ENCODE data around the gene ZNF670. TPM values are rescaled to one million over a fixed set of nuclear protein-coding genes. Genes with fewer than 3 reads are reported as not detected.

ZNF670 gene
- total RNA-seq, 1 experiment from 2014 or later, result 13.9 TPM

- no peaks in the 10 kb centered on the region for H4K20me1 ChIP-seq (ENCODE audit: control insufficient read depth, insufficient read depth, insufficient read length)
- Mint-ChIP-seq H3K36me3 (ENCODE audit: insufficient read depth in 1 of 3, low read depth in 3 of 3) (peaks cover 44 to 51% (median 48%) of the 10 kb centered on the region in 3 experiments), H3K27ac (no peak overlapping the region), H3K4me1 (peaks cover 21% of the 10 kb centered on the region in 2 experiments), H3K4me3 (peak overlapping the region; percentile 85 to 96), H3K9me3 (peaks cover 47 to 52% of the 10 kb centered on the region in 2 experiments), H3K27me3 (ENCODE audit: low read depth) (peaks cover 2% of the 10 kb centered on the region; the same call in 1 of the 2 replicates)
- no peak overlapping the region for H3K27ac ChIP-seq (ENCODE audit: insufficient read length, low read depth, low read length)
- no peak overlapping the region for H3K14ac ChIP-seq (ENCODE audit: insufficient read depth, low read length)
- DNase-seq, result no peak
- no peak for TF ChIP-seq CTCF (conservative IDR thresholded peaks at IDR 0.05)
- H3K4ac ChIP-seq (ENCODE audit: low read depth, low read length), result no peak overlapping the region
- no peak overlapping the region for H2BK15ac ChIP-seq (ENCODE audit: low read depth, low read length)
- H3K9ac ChIP-seq (ENCODE audit: extremely low read depth, insufficient read length, low read length), result no peak overlapping the region
- H2BK5ac ChIP-seq (ENCODE audit: insufficient read length, low read length), result no peak overlapping the region
- H3K18ac ChIP-seq (ENCODE audit: insufficient read length, low read depth, low read length), result no peak overlapping the region
- no peak overlapping the region for H4K5ac ChIP-seq (ENCODE audit: insufficient read length, low read depth, low read length)
- H3K4me1 ChIP-seq (ENCODE audit: insufficient read depth, low read length), result no peaks in the 10 kb centered on the region
- peaks cover 30% of the 10 kb centered on the region for H3K79me2 ChIP-seq (ENCODE audit: insufficient read depth, low read length)
- H3K56ac ChIP-seq (ENCODE audit: insufficient read length, low read depth, low read length), result no peak overlapping the region
- H2BK20ac ChIP-seq (ENCODE audit: low read depth, low read length, poor library complexity, severe bottlenecking), result no peak overlapping the region
- H2BK120ac ChIP-seq (ENCODE audit: low read depth, low read length, poor library complexity, severe bottlenecking), result no peak overlapping the region
- H3T11ph ChIP-seq (ENCODE audit: low read length), result no peak overlapping the region
- peaks cover 20% of the 10 kb centered on the region for H3K9me3 ChIP-seq (ENCODE audit: control insufficient read depth, low read depth, low read length)
- WGBS (ENCODE audit: extremely low coverage, insufficient read length, low lambda C conversion rate), result no CpG with 5 or more reads among the region's 3 CpGs
- no peak overlapping the region for H4K8ac ChIP-seq (replicated peaks; ENCODE audit: insufficient read length, low read depth, low read length)
- no peak overlapping the region for H2AK5ac ChIP-seq (ENCODE audit: insufficient read length, low read length)
- peak overlapping the region; percentile 97 for H3K4me2 ChIP-seq (ENCODE audit: insufficient read depth, insufficient read length, low read length)
- H3K27me3 ChIP-seq (ENCODE audit: insufficient read depth, low read length), result no peaks in the 10 kb centered on the region
- no peak overlapping the region for H2BK12ac ChIP-seq (ENCODE audit: insufficient read length, low read depth, low read length)
- H4K91ac ChIP-seq (ENCODE audit: insufficient read length, low read depth, low read length), result no peak overlapping the region
- H3K79me1 ChIP-seq (ENCODE audit: insufficient read depth, low read depth, low read length, poor library complexity, severe bottlenecking), result peaks cover 15% of the 10 kb centered on the region
- no peak overlapping the region for H3K23ac ChIP-seq (ENCODE audit: insufficient read length, low read depth, low read length)
- no peak overlapping the region for H2AFZ ChIP-seq (ENCODE audit: low read length)
- peaks cover 6% of the 10 kb centered on the region for H3K23me2 ChIP-seq (ENCODE audit: insufficient read length, low read depth, low read length, poor library complexity, severe bottlenecking)
Measured at GRCh38 chr1:247077213-247077612, 1.4 kb downstream of the ZNF670 start.
